HepG2 (cell line): ENCODE data around the gene ZNF440. TPM values are rescaled to one million over a fixed set of nuclear protein-coding genes. Genes with fewer than 3 reads are reported as not detected.

Experiments
- LCORL ChIP-seq, 2 experiments: fragments of 450-650 bp in 1 of 2; sonication (generic) in 1 of 2; formaldehyde crosslinking in 1 of 2; IDR thresholded peaks; 2 replicates each; pipeline versions ENCODE4 v1.5.0 to v1.6.1; 2017 to 2020; ENCODE audit warnings: antibody characterized with exemption in 1 of 2, missing genetic modification reagents in 1 of 2
- MAZ ChIP-seq, 2 experiments: sonication (generic) in 1 of 2; formaldehyde crosslinking in 1 of 2; IDR thresholded peaks; 2 replicates each; pipeline versions ENCODE4 v1.5.0 to v1.6.1; 2012 to 2020; ENCODE audit warnings: low read depth in 2 of 2, mild to moderate bottlenecking in 2 of 2, borderline replicate concordance in 1 of 2, improper control_type of control experiment in 1 of 2, low read length in 1 of 2, missing genetic modification reagents in 1 of 2, moderate library complexity in 1 of 2
- NR1H2 ChIP-seq: sonication (generic); formaldehyde crosslinking; IDR thresholded peaks from 2 replicates; pipeline ENCODE4 v1.8.1; 2022; ENCODE audit warnings: low read depth, missing genetic modification reagents, borderline replicate concordance
- SAFB2 ChIP-seq: sonication (generic); formaldehyde crosslinking; IDR thresholded peaks from 2 replicates; pipeline ENCODE4 v1.5.1; 2020; ENCODE audit warnings: missing genetic modification reagents, low read depth, mild to moderate bottlenecking, borderline replicate concordance
- polyA plus RNA-seq, 8 experiments: library from polyadenylated mRNA; depleted of rRNA in 3 of 8; stranded (reverse) in 7 of 8; unstranded in 1 of 8; fragments of >200 nt; fragmentation: Illumina TruSeq in 4 of 8; extraction: Trizol in 4 of 8; gene quantifications; 2 replicates each; pipeline versions ENCODE4 v1.2.1 to v1.2.3, GENCODE V29; 2011 to 2016; ENCODE audit warnings: low read depth in 4 of 8, missing spikeins in 1 of 8, mixed read lengths in 1 of 8; ENCODE audit not compliant: insufficient read depth in 1 of 8
- total RNA-seq, 5 experiments: library from RNA; depleted of rRNA; stranded (reverse); fragments of >200 nt; fragmentation: Illumina TruSeq; extraction: Trizol; gene quantifications; 2 replicates each; pipeline ENCODE4 v1.2.3, GENCODE V29; 2016; ENCODE audit warnings: low read depth in 1 of 5
- TF ChIP-seq, protein P1 (sequence below): sonication (generic); formaldehyde crosslinking; IDR thresholded peaks from 2 replicates; pipeline ENCODE4 v1.5.0; 2020; ENCODE audit warnings: mild to moderate bottlenecking, missing genetic modification reagents
- TF ChIP-seq, protein P2 (sequence below): sonication (generic); formaldehyde crosslinking; IDR thresholded peaks from 2 replicates; pipeline ENCODE4 v1.4.0; 2020; ENCODE audit warnings: missing genetic modification reagents
- TF ChIP-seq, protein P3 (sequence below): sonication (generic); formaldehyde crosslinking; IDR thresholded peaks from 2 replicates; pipeline ENCODE4 v1.8.1; 2022; ENCODE audit warnings: low read depth, mild to moderate bottlenecking, missing genetic modification reagents
- TF ChIP-seq, protein P4 (sequence below): sonication (generic); formaldehyde crosslinking; IDR thresholded peaks from 2 replicates; pipeline ENCODE4 v1.4.0; 2020; ENCODE audit warnings: missing genetic modification reagents
- TF ChIP-seq, protein P5 (sequence below): sonication (generic); formaldehyde crosslinking; IDR thresholded peaks from 2 replicates; pipeline ENCODE4 v1.8.0; 2022; ENCODE audit warnings: mild to moderate bottlenecking, missing genetic modification reagents, borderline replicate concordance

The ZNF440 gene
- total and polyA plus RNA-seq, 2 of the 13 experiments (the other 11 are each of a cell fraction or from before 2014, with no cell fraction given), result 2.7 to 12.4 TPM

DNA sequence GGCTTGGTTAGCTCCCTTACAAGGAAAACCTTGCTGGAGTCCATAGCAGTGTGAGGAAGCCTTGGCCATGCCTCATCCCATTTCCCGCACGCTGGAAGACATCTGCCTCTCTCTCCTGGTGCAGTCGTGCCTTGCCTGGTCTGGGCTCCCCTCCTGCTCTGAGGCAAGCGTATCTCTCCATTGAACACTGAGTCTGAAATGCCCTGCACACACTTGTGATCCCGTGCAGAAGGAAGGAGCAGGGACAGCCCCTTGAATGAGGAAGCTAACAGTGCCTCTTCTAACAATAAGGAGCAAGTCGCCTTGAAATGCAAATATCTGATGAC, 407 bp upstream of the ZNF440 start (continued):
- TF ChIP-seq MAZ (IDR thresholded peaks at IDR 0.05; ENCODE audit: borderline replicate concordance, low read depth, low read length), result no peak
- TF ChIP-seq MAZ (CRISPR knock-in tag; IDR thresholded peaks at IDR 0.05; ENCODE audit: low read depth), result peak; percentile 7; the same call in 1 of the 2 replicates
- TF ChIP-seq, protein P1, sequence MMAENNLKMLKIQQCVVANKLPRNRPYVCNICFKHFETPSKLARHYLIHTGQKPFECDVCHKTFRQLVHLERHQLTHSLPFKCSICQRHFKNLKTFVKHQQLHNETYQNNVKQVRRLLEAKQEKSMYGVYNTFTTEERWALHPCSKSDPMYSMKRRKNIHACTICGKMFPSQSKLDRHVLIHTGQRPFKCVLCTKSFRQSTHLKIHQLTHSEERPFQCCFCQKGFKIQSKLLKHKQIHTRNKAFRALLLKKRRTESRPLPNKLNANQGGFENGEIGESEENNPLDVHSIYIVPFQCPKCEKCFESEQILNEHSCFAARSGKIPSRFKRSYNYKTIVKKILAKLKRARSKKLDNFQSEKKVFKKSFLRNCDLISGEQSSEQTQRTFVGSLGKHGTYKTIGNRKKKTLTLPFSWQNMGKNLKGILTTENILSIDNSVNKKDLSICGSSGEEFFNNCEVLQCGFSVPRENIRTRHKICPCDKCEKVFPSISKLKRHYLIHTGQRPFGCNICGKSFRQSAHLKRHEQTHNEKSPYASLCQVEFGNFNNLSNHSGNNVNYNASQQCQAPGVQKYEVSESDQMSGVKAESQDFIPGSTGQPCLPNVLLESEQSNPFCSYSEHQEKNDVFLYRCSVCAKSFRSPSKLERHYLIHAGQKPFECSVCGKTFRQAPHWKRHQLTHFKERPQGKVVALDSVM (CRISPR knock-in tag), result no peak
- no peak for TF ChIP-seq NR1H2
- TF ChIP-seq LCORL (IDR thresholded peaks at IDR 0.05), result no peak
- TF ChIP-seq LCORL (CRISPR knock-in tag; IDR thresholded peaks at IDR 0.05), result peak; percentile 65; the same call in 1 of the 2 replicates
- TF ChIP-seq, protein P2, sequence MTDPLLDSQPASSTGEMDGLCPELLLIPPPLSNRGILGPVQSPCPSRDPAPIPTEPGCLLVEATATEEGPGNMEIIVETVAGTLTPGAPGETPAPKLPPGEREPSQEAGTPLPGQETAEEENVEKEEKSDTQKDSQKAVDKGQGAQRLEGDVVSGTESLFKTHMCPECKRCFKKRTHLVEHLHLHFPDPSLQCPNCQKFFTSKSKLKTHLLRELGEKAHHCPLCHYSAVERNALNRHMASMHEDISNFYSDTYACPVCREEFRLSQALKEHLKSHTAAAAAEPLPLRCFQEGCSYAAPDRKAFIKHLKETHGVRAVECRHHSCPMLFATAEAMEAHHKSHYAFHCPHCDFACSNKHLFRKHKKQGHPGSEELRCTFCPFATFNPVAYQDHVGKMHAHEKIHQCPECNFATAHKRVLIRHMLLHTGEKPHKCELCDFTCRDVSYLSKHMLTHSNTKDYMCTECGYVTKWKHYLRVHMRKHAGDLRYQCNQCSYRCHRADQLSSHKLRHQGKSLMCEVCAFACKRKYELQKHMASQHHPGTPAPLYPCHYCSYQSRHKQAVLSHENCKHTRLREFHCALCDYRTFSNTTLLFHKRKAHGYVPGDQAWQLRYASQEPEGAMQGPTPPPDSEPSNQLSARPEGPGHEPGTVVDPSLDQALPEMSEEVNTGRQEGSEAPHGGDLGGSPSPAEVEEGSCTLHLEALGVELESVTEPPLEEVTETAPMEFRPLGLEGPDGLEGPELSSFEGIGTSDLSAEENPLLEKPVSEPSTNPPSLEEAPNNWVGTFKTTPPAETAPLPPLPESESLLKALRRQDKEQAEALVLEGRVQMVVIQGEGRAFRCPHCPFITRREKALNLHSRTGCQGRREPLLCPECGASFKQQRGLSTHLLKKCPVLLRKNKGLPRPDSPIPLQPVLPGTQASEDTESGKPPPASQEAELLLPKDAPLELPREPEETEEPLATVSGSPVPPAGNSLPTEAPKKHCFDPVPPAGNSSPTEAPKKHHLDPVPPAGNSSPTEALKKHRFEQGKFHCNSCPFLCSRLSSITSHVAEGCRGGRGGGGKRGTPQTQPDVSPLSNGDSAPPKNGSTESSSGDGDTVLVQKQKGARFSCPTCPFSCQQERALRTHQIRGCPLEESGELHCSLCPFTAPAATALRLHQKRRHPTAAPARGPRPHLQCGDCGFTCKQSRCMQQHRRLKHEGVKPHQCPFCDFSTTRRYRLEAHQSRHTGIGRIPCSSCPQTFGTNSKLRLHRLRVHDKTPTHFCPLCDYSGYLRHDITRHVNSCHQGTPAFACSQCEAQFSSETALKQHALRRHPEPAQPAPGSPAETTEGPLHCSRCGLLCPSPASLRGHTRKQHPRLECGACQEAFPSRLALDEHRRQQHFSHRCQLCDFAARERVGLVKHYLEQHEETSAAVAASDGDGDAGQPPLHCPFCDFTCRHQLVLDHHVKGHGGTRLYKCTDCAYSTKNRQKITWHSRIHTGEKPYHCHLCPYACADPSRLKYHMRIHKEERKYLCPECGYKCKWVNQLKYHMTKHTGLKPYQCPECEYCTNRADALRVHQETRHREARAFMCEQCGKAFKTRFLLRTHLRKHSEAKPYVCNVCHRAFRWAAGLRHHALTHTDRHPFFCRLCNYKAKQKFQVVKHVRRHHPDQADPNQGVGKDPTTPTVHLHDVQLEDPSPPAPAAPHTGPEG (CRISPR knock-in tag), result peak; percentile 1; the same call in 1 of the 2 replicates
- peak; percentile 27; the same call in 1 of the 2 replicates for TF ChIP-seq SAFB2 (CRISPR knock-in tag)
- TF ChIP-seq, protein P3, sequence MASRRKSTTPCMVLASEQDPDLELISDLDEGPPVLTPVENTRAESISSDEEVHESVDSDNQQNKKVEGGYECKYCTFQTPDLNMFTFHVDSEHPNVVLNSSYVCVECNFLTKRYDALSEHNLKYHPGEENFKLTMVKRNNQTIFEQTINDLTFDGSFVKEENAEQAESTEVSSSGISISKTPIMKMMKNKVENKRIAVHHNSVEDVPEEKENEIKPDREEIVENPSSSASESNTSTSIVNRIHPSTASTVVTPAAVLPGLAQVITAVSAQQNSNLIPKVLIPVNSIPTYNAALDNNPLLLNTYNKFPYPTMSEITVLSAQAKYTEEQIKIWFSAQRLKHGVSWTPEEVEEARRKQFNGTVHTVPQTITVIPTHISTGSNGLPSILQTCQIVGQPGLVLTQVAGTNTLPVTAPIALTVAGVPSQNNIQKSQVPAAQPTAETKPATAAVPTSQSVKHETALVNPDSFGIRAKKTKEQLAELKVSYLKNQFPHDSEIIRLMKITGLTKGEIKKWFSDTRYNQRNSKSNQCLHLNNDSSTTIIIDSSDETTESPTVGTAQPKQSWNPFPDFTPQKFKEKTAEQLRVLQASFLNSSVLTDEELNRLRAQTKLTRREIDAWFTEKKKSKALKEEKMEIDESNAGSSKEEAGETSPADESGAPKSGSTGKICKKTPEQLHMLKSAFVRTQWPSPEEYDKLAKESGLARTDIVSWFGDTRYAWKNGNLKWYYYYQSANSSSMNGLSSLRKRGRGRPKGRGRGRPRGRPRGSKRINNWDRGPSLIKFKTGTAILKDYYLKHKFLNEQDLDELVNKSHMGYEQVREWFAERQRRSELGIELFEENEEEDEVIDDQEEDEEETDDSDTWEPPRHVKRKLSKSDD (CRISPR knock-in tag), result no peak
- TF ChIP-seq, protein P4, sequence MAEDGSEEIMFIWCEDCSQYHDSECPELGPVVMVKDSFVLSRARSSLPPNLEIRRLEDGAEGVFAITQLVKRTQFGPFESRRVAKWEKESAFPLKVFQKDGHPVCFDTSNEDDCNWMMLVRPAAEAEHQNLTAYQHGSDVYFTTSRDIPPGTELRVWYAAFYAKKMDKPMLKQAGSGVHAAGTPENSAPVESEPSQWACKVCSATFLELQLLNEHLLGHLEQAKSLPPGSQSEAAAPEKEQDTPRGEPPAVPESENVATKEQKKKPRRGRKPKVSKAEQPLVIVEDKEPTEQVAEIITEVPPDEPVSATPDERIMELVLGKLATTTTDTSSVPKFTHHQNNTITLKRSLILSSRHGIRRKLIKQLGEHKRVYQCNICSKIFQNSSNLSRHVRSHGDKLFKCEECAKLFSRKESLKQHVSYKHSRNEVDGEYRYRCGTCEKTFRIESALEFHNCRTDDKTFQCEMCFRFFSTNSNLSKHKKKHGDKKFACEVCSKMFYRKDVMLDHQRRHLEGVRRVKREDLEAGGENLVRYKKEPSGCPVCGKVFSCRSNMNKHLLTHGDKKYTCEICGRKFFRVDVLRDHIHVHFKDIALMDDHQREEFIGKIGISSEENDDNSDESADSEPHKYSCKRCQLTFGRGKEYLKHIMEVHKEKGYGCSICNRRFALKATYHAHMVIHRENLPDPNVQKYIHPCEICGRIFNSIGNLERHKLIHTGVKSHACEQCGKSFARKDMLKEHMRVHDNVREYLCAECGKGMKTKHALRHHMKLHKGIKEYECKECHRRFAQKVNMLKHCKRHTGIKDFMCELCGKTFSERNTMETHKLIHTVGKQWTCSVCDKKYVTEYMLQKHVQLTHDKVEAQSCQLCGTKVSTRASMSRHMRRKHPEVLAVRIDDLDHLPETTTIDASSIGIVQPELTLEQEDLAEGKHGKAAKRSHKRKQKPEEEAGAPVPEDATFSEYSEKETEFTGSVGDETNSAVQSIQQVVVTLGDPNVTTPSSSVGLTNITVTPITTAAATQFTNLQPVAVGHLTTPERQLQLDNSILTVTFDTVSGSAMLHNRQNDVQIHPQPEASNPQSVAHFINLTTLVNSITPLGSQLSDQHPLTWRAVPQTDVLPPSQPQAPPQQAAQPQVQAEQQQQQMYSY (CRISPR knock-in tag), result no peak
- TF ChIP-seq, protein P5, sequence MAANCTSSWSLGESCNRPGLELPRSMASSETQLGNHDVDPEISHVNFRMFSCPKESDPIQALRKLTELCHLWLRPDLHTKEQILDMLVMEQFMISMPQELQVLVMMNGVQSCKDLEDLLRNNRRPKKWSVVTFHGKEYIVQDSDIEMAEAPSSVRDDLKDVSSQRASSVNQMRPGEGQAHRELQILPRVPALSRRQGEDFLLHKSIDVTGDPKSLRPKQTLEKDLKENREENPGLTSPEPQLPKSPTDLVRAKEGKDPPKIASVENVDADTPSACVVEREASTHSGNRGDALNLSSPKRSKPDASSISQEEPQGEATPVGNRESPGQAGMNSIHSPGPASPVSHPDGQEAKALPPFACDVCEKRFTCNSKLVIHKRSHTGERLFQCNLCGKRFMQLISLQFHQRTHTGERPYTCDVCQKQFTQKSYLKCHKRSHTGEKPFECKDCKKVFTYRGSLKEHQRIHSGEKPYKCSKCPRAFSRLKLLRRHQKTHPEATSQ, result no peak
